Measurements from ENCODE around the gene GDPD2.

Gene GDPD2

GRCh38 chrX:70476166-70476933 lies 53.2 kb downstream of the GDPD2 start:
- TF ChIP-seq GATA2 (IDR thresholded peaks at IDR 0.05; ENCODE audit: low read depth, low read length) (no peak), GATA3 (IDR thresholded peaks at IDR 0.05; ENCODE audit: low read depth, low read length) (no peak)

GRCh38 chrX:70476934-70477733 lies 54.0 kb downstream of the GDPD2 start:
- TF ChIP-seq GATA2 (IDR thresholded peaks at IDR 0.05; ENCODE audit: low read depth, low read length): no peak

GRCh38 chrX:70477734-70478075 lies 54.6 kb downstream of the GDPD2 start:
- TF ChIP-seq GATA2 (IDR thresholded peaks at IDR 0.05; ENCODE audit: low read depth, low read length) (no peak), GATA3 (IDR thresholded peaks at IDR 0.05; ENCODE audit: low read depth, low read length) (no peak)

GRCh38 chrX:70478526-70479245 lies 55.6 kb downstream of the GDPD2 start:
- TF ChIP-seq GATA2 (IDR thresholded peaks at IDR 0.05; ENCODE audit: low read depth, low read length): no peak
- no peak for TF ChIP-seq GATA3 (IDR thresholded peaks at IDR 0.05; ENCODE audit: low read depth, low read length)

- no peak for TF ChIP-seq GATA2 (IDR thresholded peaks at IDR 0.05; ENCODE audit: low read depth, low read length)
- no peak for TF ChIP-seq GATA3 (IDR thresholded peaks at IDR 0.05; ENCODE audit: low read depth, low read length)
Measured at GRCh38 chrX:70479247-70479921, 56.3 kb downstream of the GDPD2 start.

- TF ChIP-seq GATA3 (IDR thresholded peaks at IDR 0.05; ENCODE audit: low read depth, low read length): no peak
Measured at GRCh38 chrX:70479922-70480659, 57.0 kb downstream of the GDPD2 start.

GRCh38 chrX:70480660-70481018 lies 57.5 kb downstream of the GDPD2 start:
- TF ChIP-seq GATA3 (IDR thresholded peaks at IDR 0.05; ENCODE audit: low read depth, low read length) (no peak), GATA2 (IDR thresholded peaks at IDR 0.05; ENCODE audit: low read depth, low read length) (no peak)

GRCh38 chrX:70481471-70482270 lies 58.6 kb downstream of the GDPD2 start:
- TF ChIP-seq GATA3 (IDR thresholded peaks at IDR 0.05; ENCODE audit: low read depth, low read length) (no peak), GATA2 (IDR thresholded peaks at IDR 0.05; ENCODE audit: low read depth, low read length) (no peak)

GRCh38 chrX:70482300-70482699 lies 59.2 kb downstream of the GDPD2 start:
- no peak for TF ChIP-seq GATA3 (IDR thresholded peaks at IDR 0.05; ENCODE audit: low read depth, low read length)
- no peak for TF ChIP-seq GATA2 (IDR thresholded peaks at IDR 0.05; ENCODE audit: low read depth, low read length)
